ENCODE results near the gene TRAPPC14. TPM values are rescaled to one million over a fixed set of nuclear protein-coding genes. Genes with fewer than 3 reads are reported as not detected.
A peak's percentile ranks its signal among the peaks of the same experiment; 100 is the strongest.

Gene TRAPPC14
- total and polyA plus RNA-seq, 2 of the 13 experiments (the other 11 are each of a cell fraction or from before 2014, with no cell fraction given): 4.7 to 9.6 TPM

GRCh38 chr7:100119072-100119969, 39.2 kb downstream of the TRAPPC14 start, which contains the start of the genes CNPY4 and TAF6 (continued):
- TF ChIP-seq ARID5B (CRISPR knock-in tag; IDR thresholded peaks at IDR 0.05) (peak; percentile 34; the same call in 1 of the 2 replicates), REL (CRISPR knock-in tag; conservative IDR thresholded peaks at IDR 0.05) (peak; percentile 28; the same call in 1 of the 2 replicates), MNT (IDR thresholded peaks at IDR 0.05) (no peak), ZNF256 (CRISPR knock-in tag; conservative IDR thresholded peaks at IDR 0.05) (peak; percentile 87), CENPBD1 (CRISPR knock-in tag; IDR thresholded peaks at IDR 0.05; ENCODE audit: borderline replicate concordance, low read depth) (no peak), ZNF775 (CRISPR knock-in tag; IDR thresholded peaks at IDR 0.05; ENCODE audit: borderline replicate concordance) (no peak), ZNF816 (CRISPR knock-in tag; IDR thresholded peaks at IDR 0.05; ENCODE audit: borderline replicate concordance) (no peak), KMT2A (CRISPR knock-in tag; IDR thresholded peaks at IDR 0.05) (0 out of 2 replicates have a peak, but pooled peaks have one; percentile 51)
- TF ChIP-seq, protein P1, sequence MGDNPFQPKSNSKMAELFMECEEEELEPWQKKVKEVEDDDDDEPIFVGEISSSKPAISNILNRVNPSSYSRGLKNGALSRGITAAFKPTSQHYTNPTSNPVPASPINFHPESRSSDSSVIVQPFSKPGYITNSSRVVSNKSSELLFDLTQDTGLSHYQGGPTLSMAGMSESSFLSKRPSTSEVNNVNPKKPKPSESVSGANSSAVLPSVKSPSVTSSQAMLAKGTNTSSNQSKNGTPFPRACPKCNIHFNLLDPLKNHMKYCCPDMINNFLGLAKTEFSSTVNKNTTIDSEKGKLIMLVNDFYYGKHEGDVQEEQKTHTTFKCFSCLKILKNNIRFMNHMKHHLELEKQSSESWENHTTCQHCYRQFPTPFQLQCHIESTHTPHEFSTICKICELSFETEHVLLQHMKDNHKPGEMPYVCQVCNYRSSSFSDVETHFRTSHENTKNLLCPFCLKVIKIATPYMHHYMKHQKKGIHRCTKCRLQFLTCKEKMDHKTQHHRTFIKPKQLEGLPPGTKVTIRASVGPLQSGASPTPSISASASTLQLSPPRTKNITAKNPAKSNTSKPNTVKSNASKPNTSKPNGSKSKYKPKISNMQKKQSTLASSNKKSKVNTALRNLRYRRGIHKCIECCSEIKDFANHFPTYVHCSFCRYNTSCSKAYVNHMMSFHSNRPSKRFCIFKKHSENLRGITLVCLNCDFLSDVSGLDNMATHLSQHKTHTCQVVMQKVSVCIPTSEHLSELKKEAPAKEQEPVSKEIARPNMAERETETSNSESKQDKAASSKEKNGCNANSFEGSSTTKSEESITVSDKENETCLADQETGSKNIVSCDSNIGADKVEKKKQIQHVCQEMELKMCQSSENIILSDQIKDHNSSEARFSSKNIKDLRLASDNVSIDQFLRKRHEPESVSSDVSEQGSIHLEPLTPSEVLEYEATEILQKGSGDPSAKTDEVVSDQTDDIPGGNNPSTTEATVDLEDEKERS (CRISPR knock-in tag; IDR thresholded peaks at IDR 0.05): peak; percentile 13; the same call in 1 of the 2 replicates
- TF ChIP-seq, protein P2, sequence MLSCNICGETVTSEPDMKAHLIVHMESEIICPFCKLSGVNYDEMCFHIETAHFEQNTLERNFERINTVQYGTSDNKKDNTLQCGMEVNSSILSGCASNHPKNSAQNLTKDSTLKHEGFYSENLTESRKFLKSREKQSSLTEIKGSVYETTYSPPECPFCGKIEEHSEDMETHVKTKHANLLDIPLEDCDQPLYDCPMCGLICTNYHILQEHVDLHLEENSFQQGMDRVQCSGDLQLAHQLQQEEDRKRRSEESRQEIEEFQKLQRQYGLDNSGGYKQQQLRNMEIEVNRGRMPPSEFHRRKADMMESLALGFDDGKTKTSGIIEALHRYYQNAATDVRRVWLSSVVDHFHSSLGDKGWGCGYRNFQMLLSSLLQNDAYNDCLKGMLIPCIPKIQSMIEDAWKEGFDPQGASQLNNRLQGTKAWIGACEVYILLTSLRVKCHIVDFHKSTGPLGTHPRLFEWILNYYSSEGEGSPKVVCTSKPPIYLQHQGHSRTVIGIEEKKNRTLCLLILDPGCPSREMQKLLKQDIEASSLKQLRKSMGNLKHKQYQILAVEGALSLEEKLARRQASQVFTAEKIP (CRISPR knock-in tag; IDR thresholded peaks at IDR 0.05; ENCODE audit: borderline replicate concordance): no peak

Data from HepG2 (cell line).